HG03442 (cell line): ENCODE results near the gene PLEKHA1.

ENCODE experiments used
- ATAC-seq: cut with Tn5 transposase; IDR thresholded peaks from one replicate; pipeline ENCODE4 v1.9.1; 2021; ENCODE audit warnings: mild to moderate bottlenecking, moderate library complexity; ENCODE audit not compliant: unreplicated experiment

Gene PLEKHA1

DNA sequence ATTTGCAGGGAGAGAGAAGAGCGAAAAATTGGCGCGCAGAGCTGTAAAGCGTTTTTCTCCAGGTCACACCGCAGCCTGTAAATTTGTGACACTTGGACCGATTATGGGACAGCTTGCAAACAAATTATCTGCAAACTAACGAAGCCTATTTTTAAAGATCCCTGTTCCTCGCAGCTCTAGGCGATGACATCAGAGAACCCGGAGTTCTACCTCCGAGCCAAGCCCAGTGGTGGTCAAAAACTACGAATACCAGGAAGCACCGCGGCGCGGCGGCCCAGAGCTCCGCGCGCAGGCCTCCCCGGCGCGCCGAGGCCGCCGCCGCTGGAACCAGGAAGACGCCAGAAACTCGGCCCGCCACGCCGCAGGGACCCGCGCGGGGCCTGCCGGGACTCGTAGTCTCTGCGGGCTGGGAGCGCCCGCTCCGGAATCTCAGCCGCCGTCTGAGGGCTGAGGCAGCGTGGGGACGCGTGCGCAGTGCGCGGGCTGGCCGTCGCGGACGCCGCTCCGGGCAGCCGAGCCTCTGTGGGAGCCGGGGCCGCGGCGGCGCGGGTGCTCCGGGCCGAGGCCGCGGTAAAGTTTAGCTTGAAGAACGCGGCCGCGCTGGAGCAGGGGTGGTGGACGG is at the start of gene PLEKHA1:
TSS of gene PLEKHA1 (plus strand) at position 472 of the 622 bp plus-strand sequence. CDS start 18,493 bp downstream, outside the sequence.
- ATAC-seq = peak; percentile 85

DNA sequence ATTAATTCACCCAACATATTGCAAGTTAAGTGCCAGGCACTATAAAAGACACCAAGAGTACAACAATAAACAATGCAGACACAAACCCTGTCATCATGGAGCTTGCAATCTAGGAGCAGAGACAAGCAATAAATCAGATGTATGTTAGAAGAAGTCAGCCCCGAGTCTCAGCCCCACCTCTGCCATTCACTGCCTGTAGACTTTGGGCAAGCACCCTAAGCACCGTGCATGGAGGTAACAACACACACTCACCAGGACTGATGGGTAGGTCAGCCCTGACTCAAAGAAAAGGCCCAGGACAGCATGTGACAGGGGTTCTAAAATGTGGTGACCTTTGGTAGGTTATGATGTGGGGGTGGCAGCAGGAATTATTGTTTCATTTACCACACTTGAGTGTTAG is 49.3 kb upstream of the PLEKHA1 start:
- no peak for ATAC-seq

DNA sequence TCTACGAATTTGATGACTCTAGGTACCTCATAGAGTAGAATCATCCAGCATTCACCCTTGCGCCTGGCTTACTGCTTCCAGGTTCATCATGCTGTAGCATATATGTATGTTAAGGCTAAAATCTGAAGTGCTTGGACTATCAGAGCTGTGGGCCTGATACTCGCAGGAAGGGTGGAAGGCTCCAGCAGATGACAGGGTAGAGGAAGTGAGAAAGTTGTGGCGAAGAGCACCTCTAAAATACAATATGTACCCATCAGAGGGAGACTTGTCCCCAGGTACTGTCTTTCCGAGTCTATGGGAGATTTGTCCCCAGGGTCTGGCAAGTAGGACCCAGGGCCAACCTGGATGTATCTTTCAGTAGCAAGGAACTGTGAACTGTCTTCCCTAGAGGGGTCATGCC is 48.1 kb upstream of the PLEKHA1 start:
- ATAC-seq = no peak

DNA sequence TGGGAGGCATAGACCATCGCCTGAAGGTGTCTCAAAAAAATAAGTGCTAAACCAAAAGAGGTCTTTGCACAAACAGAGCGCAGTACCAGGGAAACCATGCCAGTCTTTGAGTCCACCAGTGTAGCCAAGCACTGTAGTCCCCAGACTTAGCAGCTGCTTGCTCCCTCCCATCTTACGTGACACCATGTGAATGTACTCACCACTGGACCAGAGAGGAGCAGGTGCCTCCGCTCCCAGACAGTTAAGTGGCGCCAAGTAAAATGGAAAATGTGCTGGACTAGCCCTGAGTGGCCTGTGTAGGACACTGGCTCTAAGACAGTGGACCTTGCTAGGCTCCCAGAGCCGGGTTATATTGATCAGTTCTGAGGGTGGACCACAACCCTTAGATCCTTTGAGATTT is 47.7 kb upstream of the PLEKHA1 start:
- no peak for ATAC-seq

DNA sequence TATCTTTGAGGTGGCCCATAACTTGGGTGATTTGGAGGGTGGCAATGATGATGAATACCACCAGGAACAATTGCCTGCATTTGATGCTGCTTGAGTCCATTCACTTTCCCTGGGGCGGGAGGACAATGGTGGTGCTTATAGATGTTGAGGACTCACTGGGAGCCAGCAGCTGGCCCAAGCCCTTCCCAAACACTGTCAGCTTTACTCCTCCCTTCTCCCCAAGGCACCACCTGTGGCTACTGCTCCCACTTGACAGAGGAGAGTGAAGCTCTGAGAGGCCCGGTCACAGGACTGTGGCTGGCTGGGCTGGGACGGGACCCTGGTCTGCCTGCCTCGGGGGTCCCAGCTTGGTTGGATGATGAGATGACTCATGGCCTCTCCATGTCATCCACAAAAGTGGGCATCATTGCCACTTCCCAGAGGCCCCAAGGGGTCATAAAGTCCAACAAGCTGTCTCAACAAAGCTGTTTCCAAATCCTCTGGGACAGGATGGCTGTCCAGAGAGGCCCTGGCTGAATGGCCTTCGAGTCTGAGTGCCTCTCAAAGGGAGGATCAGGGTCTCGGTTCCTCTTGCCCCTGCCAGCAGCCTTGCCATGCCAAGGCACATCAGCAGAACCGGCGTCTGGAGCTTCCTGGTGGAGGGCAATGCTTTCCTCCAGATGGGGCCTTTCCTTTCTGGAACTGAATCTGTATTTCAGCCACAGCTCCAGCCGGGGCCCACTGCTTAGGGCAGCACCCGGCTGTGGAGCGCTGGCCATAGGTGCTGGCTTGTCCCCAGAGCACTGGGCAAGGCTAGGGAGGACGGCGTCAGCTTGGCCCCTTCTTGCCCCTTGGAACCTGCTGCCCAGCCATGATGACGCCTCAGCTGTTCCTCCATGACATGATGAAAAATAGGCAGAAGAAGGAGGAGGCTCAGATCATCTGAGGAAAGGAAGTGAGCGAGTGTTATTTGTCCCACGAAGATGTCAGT is 47.0 kb upstream of the PLEKHA1 start:
- ATAC-seq = no peak

DNA sequence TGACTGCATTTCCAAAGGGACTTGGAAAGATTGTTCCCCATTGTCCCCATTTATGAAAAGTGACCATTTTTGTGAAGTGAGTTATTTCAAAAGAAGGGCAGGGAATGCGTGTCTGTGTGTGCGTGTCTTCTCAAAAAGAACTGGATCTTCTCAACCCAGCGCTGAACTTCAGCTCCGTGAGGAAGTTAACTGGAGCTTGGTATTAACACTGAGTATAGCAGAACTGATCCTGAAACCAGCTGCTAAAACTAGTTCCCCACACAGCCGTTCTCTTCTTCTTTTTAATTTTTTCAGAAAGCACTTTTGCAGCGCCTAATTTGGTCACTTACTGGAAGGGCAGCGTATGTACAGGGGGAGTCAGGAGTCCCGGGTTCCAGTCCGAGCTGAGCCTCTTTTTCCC is 45.8 kb upstream of the PLEKHA1 start:
- ATAC-seq = no peak

DNA sequence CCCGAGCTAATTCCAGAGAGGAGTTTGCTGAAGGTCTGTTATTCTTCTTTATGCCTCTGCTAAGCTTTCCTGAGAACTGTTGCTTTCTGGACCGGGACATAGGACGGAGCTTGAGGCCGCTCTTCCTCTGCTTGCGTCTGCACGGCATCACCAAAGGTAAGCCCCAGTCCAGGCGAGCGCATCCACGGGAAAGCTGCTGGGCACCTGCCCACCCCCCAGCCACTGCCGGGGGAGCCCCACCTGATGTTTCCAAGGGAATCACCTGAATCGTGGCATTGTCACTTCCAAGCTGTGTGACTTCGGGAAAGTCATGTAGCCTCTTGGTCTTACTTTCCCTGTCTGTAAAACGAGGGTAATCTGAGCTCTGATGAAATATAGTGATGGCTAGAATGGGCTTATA is 45.1 kb upstream of the PLEKHA1 start:
- no peak for ATAC-seq

DNA sequence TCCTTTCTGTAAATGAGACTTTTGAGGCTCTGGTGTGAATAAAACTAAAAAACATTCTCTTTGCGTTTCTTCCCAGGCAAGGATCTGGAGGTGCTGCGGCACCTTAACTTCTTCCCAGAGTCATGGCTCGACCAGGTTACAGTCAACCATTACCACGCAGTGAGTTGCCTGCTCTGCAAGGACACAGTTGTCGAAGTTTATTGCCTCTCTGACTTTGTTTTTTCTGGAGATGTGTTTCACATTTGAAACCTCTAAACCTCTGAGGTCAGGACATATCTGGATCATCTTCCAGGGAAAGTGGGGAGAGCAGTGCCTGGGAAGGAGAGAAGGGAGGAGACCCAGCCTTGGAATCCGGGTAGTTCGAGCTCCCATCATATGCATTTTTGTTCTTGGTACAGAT is 43.4 kb upstream of the PLEKHA1 start:
- no peak for ATAC-seq

DNA sequence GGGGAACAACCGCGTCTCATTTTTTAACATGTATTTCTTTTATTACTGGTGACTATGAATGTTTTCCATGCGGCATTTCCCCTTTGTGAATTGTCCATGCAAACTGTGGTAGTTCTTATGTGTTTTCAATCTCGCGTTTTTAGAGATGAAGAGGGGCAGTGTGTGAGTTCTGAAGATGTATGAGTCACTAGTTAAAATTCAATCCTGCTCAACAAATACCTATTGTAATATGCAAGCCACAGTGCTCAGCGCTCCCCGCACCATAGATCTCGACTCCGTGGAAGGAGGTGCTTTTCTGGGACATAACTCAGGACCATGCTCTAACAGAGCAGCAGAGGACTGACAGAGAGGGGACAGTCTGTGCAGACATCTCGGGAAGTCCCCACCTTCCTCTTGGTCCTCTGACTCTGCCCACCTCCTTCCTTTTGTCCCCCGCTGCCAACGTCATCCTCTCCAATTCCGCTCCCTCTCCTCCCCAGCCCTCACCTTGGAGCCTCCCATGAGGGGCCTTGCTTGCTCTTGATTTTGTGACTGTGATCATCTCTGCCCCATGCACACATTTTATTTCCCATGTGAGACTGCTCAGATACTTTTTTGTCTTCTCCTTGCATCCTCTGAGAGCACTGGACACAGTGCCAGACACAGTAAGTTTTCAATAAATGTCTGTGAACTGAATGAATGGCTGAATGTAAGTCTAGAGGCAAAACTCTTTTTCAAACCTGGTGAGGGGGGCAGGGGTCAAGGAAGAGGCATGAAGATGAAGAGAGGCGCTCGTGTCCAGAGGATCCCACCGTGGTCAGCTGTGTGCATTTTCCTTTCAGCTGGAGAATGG is 42.7 kb upstream of the PLEKHA1 start:
- ATAC-seq = no peak

DNA sequence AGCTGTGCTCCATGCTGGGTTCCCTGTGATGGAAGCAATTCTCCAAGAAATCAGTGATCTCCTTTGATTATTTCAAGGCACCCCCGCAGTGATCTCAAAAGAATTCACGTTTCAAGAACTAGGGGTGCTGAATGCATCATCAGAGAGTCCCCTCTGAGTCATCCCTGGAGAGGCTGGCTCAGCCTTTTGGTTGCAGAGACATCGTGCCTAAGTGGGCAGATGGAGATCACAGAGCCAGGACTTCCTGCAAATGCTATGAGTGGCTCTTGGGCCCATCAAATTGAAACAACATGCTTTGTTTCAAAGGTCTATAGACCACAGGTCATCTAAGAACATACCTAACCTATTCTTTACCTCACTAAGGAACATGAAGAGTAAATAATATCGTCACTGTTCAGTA is 41.5 kb upstream of the PLEKHA1 start:
- peak; percentile 60 for ATAC-seq

DNA sequence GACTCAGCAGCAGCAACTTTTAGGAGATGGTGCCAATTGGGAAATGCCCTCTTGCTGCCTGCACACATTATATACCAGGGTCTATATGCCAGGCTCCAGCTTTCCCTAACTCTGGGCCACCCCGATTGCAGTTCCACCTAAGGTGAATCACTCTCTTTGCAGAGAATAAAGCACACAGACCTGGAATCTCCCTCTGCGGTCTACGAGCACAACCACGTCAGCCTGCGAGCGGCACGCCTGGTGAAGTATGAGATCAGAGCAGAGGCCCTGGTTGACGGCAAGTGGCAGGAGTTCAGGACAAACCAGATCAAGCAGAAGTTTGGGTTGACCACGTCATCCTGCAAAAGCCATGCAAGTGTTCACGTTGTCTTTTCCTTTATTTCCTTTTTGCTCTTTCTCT is 38.2 kb upstream of the PLEKHA1 start:
- ATAC-seq = no peak

DNA sequence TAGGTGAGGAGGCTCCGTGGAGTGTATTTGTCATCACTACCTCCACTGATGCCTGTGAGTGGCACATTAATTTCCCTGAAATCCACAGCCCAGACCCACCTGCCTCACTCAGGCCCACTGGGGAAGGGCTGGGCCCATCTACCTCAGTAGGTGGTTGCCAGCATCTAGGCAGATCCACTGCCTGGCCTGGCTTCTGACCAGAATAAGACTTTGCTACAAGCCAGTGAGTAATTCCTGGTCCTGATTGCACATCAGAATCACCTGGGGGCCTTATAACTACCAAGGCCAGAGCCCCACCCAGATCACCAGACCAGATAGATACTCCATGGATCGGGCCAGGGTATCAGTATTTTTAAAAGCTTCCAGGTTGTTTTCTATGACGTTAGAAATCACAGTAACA is 37.5 kb upstream of the PLEKHA1 start:
- no peak for ATAC-seq

DNA sequence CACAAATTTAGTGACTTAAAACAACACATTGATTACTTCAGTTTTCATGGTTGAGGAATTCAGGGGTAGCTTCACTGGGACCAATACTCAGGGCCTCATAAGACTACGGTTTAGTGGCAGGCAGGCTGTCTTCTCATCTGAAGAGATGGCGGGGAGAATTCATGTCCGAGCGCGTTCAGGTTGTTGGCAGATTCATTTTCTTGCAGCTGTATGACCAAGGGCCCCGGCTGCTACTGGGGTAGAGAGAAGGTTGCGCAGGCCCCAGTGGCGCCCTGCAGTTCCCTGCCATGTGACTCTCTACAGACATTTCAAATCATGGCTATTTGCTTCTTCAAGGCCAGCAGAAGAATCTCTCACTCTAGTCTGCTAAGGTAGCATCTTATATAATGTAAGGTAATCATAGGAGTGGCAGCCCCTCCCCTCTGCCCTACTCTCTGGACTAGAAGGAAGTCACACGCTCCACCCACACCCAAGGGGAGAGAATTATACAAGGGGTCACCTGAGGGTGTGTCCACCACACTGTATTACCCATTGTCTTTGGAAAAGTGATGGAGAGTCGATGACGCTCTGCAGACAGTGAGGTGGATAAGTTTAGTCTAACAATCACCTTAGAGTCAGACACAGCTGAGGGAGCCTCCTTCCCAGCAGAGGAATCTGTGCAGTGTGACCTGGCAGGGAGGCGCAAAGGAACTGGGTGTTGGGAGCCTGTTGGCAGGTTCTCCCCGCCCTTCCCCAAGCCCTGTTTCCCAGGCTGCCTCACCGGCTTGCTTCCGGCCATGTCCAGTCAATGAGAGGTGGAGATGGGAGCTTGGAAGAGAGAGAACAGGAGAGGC is 35.7 kb upstream of the PLEKHA1 start:
- no peak for ATAC-seq

DNA sequence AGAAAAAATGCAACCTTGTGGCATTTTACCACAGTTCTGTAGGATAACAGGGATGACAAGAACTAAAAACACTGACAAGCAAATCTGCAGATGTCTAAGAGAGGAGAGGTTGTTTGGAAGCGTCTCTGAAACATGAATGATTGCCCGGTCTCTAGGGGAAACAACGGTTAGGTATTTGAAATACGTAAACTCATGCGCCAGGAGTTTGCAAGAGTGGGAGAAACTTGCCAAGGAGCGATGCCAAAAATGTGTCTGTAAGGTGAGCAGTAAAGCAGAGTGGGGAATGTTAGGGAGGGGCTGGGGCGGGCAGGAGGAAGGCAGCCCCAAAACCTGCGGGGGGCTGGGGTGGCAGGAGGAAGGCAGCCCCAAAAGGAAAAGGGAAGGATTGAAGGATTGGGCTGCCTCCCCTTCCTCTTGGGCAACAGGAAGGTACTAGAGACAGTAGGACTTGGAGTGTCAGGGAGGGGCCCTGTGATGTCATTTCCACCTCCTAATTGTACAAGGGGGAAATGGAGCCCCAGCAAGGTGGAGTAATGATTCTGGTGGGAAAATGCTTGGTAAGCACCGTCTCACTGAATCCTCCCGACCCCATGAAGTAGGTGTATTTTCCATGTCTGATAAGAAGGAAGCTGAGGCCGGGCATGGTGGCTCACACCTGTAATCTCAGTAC is 33.2 kb upstream of the PLEKHA1 start:
- no peak for ATAC-seq

DNA sequence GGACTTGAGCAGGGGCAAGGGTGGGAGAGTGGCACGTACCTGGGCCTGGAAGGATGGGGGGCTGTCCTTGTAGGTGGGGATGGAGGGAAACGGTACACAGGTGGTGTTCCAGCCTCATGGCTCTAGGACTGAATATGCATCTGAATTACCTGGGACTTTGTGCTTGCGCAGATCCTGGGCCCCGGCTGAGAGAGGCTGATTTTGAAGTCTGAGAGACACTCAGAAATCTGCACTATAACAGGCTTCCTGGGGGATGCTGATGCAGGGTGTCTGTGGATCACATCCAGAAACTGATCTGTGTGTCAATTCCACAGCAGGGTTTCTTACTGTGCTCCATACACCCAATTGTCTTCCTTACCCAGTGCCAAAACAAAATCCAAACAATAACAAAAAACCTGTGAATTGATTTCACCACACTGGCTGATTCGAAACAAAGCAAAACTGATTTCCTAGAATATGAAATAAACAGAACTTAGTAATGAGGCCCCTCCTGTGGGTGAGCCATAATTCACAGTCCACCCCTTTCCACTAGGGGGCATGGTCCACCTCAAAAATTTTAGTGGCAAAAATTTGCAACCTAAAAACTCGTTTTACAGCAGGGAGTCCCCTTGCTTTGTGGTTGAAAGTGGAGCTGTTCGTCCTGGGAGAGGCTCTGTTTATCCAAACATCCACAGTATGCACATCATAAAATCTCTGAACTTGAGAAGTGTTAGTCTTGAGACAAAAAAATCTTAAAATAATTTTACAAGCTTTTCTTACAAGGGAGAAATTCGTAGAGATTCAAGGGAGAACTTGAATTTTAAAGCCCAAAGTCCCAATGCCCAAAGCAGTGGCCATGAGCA is 32.0 kb upstream of the PLEKHA1 start:
- no peak for ATAC-seq

DNA sequence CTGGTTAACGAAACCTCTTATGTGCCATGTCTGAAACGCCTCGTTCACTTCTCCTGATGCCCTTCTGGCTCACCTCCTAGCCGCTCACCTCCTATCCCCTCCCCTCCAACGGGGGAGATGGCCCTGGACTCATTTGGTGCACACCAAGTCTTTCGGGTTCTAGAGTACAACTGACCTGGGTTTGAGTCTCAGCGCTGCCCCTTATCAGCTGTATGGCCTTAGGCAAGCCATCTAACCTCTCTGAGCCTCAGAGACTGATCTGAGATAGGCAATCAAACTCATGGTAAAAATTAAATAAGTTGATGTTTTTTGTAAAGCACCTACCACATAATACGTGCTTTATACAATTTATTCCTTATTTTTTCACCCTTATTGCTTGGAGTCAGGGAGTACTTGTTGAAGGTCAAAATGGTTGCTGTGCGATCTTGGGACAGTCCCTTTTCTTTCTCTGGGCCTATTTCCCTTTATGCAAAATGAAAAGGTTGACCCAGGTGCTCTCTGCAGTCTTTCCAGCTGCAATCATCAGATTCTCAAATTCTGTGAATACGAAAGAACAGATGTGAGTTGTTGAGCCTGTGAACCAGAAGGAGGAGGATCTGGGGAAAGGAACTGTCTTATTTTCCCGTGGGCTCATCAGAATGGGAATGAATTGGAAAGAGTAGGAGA is 31.2 kb upstream of the PLEKHA1 start:
- no peak for ATAC-seq

DNA sequence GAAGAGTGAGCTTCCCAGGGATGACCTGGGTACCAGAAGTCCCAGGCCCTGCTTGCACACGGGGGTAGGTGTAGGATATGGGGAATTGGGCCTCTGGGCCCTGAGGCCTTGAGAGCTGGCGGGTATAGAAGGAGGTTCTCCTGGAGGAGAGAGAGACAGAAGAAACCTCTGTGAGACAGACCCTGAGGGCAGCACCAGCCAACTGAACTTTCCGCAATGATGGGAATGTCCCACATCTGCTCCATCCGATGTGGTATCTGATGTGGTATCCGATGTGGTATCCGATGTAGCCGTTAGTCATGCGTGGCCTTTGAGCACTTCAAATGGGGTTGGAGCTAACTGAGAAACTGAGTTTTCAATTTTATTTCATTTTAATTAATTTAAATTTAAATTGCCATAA is 30.6 kb upstream of the PLEKHA1 start:
- no peak for ATAC-seq

DNA sequence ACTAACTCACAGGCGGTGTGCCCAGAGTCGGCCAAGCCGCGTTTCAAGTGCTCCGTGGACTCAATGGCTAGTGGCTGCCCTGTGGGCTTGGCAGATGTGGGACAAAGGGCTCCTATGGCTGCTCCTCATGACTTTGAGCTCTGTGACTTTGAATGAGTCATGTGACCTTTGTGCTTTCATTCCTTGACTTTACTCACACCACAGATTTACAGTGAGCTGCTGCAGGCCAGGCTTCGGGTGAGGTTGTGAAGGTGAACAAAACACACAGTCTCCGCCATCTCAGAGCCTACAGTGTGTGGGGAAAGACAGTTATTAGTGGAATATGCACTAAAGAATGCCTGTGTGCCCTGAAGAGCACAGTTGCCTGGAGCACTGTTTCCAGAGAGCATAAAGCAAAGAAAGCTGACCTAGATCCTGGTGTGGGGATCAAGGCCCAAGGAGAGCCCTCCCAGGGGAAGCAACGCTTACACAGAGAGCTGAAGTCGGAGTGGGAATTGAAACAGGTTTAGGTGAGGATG is 29.7 kb upstream of the PLEKHA1 start:
- ATAC-seq = no peak
